22Rv1 (cell line): ENCODE data around the gene ENO2.

Source experiments
- H3K27ac ChIP-seq: fragments of 450-650 bp; 2 replicates; pipeline ENCODE4 v1.5.1; 2017
- ZFX ChIP-seq: fragments of 450-650 bp; IDR thresholded peaks from 2 replicates; pipeline ENCODE4 v1.6.1; 2017; ENCODE audit warnings: antibody characterized with exemption, borderline replicate concordance
- TF ChIP-seq, protein P1 (sequence below): fragments of 450-650 bp; IDR thresholded peaks from 2 replicates; pipeline ENCODE4 v1.5.1; 2017; ENCODE audit warnings: mild to moderate bottlenecking

ENO2 gene

DNA sequence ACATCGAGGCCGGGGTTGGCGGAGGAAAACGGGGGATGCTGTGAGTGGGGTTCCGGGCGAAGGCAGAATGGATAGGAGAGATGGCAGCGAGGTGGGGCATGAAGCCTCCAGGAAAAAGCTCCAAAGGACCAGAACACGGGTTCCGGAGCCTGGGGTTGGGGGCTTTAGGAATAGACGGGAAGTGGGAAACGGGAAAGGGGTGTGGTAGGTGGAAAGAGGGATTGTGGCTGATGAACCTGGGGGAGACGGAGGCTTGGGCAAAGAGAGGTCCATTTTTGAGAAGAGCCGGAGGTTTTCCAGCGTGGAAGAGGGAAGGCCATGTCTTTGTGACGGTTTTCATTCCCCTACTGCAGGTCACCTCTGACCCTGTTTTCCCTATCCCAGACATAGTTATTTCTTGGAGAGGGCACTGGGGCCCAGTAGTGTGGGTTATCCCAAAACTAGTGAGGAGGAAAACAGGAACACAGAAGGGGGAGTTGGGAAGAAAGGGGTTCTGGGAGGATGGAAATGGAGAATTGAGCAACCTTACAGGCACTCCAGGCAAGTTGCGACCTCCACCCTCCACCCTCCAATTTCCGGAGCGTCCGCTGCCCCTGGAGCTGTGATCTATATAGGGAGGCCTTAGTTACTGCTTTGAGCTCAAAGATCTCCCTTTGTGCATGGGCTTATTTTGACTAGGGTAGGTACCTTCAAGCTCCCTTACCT is 14.5 kb downstream of the ENO2 start:
- peak overlapping the region; percentile 100 for H3K27ac ChIP-seq
- TF ChIP-seq ZFX: no peak
- TF ChIP-seq, protein P1, sequence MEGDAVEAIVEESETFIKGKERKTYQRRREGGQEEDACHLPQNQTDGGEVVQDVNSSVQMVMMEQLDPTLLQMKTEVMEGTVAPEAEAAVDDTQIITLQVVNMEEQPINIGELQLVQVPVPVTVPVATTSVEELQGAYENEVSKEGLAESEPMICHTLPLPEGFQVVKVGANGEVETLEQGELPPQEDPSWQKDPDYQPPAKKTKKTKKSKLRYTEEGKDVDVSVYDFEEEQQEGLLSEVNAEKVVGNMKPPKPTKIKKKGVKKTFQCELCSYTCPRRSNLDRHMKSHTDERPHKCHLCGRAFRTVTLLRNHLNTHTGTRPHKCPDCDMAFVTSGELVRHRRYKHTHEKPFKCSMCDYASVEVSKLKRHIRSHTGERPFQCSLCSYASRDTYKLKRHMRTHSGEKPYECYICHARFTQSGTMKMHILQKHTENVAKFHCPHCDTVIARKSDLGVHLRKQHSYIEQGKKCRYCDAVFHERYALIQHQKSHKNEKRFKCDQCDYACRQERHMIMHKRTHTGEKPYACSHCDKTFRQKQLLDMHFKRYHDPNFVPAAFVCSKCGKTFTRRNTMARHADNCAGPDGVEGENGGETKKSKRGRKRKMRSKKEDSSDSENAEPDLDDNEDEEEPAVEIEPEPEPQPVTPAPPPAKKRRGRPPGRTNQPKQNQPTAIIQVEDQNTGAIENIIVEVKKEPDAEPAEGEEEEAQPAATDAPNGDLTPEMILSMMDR: no peak

DNA sequence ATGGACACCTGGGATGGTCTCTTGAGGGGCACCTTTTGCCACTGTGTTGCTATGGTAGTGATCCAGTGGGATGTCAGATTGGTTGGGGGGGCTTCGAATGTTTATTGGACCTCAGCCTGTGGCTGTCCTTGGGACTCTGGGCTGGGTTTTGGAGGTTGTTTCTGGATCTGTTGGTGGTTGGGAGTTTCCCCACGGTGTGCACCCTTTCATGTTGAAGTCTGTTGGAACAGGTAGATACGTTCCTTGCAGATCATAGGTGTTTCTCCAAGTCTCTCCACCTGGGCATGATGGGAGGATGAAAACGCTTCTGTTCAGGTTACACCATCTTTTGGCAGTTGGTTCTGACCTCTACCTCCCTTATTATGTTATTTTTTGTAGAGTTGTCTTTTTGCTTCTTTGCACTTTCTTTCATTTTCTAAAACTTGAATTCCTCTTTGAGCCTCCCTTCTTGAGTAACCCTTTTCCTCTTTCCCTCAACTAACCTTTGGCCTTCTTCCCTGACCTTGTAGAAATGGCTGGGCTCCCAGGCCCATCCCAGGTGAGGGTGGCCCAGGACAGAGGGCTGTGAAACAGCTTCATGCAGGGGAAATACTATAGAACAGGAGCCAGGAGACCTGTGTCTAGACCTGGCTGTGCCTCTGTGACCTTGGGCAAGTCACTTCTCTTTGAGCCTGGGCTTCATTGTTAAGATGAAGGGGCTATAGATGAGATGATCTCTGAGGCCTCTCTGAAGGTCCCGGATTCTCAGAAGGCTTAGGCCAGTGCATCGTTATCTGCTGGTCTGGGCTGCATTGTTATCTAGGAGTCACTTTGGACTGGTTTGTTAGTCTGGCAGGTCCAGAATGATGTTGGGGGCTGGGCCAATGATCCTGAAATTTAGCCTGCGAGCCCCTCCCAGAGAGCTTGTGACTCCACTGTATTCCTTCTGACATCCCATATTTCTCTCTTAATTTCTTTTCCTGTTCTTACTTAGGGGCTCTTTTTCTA is 15.4 kb downstream of the ENO2 start:
- TF ChIP-seq, protein P1: no peak
- no peak for TF ChIP-seq ZFX
- peak overlapping the region; percentile 100 for H3K27ac ChIP-seq

DNA sequence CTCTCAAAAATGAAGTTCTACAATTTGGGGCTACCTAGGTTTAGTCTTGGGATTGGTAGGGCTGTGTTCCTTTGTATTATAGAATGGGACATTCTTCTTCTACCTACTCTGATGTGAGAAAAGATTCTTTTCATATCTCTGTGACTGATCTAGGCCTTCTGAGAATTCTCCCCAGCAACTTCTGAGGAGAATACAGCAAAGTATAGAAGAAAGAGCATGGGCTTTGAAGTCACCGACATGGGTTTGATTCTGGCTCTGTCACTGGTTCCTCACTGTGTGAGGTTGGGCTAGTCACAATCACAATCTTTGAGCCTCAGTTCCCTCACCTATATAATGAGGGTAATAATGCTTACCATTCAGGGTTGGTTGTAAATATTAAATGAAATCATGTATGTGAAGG is 18.4 kb downstream of the ENO2 start:
- H3K27ac ChIP-seq: peak overlapping the region; percentile 100
- TF ChIP-seq ZFX: no peak
- TF ChIP-seq, protein P1: no peak

DNA sequence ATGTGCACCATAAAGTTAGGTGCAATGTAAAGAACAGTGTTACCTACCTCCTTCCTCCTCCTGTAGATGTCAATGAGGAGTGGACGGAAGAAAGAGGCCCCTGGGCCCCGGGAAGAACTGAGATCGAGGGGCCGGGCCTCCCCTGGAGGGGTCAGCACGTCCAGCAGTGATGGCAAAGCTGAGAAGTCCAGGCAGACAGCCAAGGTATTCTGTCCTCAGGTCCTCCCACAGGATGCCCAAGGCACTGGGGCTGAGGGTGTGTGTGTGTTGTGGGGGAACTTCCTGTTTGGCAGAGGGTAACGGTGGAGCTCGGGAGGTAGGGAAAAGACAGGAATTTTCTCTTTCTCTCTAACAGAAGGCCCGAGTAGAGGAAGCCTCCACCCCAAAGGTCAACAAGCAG is 19.7 kb downstream of the ENO2 start:
- H3K27ac ChIP-seq: peak overlapping the region; percentile 100
- no peak for TF ChIP-seq ZFX
- TF ChIP-seq, protein P1: no peak

DNA sequence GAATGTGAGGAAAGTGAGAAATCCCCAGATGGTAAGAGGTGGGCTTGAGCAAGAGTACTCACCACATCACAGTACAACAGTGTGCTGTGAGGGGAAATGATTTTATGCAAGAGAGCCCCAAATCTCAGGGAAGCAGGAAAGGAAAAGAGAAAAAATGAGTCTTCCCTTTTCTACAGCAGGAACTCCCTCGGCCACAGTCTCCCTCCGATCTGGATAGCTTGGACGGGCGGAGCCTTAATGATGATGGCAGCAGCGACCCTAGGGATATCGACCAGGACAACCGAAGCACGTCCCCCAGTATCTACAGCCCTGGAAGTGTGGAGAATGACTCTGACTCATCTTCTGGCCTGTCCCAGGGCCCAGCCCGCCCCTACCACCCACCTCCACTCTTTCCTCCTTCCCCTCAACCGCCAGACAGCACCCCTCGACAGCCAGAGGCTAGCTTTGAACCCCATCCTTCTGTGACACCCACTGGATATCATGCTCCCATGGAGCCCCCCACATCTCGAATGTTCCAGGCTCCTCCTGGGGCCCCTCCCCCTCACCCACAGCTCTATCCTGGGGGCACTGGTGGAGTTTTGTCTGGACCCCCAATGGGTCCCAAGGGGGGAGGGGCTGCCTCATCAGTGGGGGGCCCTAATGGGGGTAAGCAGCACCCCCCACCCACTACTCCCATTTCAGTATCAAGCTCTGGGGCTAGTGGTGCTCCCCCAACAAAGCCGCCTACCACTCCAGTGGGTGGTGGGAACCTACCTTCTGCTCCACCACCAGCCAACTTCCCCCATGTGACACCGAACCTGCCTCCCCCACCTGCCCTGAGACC is 21.2 kb downstream of the ENO2 start:
- H3K27ac ChIP-seq: peak overlapping the region; percentile 100
- TF ChIP-seq ZFX: no peak
- TF ChIP-seq, protein P1: no peak

DNA sequence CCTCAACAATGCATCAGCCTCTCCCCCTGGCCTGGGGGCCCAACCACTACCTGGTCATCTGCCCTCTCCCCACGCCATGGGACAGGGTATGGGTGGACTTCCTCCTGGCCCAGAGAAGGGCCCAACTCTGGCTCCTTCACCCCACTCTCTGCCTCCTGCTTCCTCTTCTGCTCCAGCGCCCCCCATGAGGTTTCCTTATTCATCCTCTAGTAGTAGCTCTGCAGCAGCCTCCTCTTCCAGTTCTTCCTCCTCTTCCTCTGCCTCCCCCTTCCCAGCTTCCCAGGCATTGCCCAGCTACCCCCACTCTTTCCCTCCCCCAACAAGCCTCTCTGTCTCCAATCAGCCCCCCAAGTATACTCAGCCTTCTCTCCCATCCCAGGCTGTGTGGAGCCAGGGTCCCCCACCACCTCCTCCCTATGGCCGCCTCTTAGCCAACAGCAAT is 21.8 kb downstream of the ENO2 start:
- no peak for TF ChIP-seq ZFX
- TF ChIP-seq, protein P1: no peak
- peak overlapping the region; percentile 100 for H3K27ac ChIP-seq
